Caki2 (cell line): ENCODE measurements around the gene A4GALT. TPM values are rescaled to one million over a fixed set of nuclear protein-coding genes. Genes with fewer than 3 reads are reported as not detected.
A peak's percentile ranks its signal among the peaks of the same experiment; 100 is the strongest.
"Not testable (repeated sequence)": the region's sequence is repeated elsewhere in the genome, so short reads cannot be mapped to it uniquely, and the experiment has no call there.

Source experiments
- DNase-seq: peaks from one replicate; pipeline ENCODE4 v3.0.0-alpha.2; 2015; ENCODE audit warnings: low read depth
- in situ Hi-C: cut with HindIII; loops from 2 replicates; pipeline ENCODE4 v1.10.0; 2016; ENCODE audit warnings: low sequenced_read_pairs, low pct_unique_long_range_greater_than_20kb, mixed read lengths
- total RNA-seq: library from RNA; depleted of rRNA; stranded (reverse); fragments of >200 nt; shearing (Covaris generic); gene quantifications from 2 replicates; pipeline ENCODE4 v1.2.3, GENCODE V29; 2014; ENCODE audit warnings: low replicate concordance; rRNA removed

The A4GALT gene
- 5.6 and 8.3 TPM in 2 replicates for total RNA-seq

GRCh38 chr22:42720263-42721044 lies at the start of gene A4GALT:
TSS of gene A4GALT (minus strand) at chr22:42720870. CDS start at chr22:42693951, 26,919 bp downstream.
- no peak for DNase-seq
- in situ Hi-C loops: no loop called here

GRCh38 chr22:42770448-42770726 lies 49.7 kb upstream of the A4GALT start:
- in situ Hi-C loops: no loop called here
- DNase-seq: no peak

- in situ Hi-C loops: no loop called here
- DNase-seq: peak; percentile 73
Observed at GRCh38 chr22:42769574-42770447, 49.1 kb upstream of the A4GALT start.

- in situ Hi-C loops: no loop called here
- DNase-seq: no peak
Observed at GRCh38 chr22:42769238-42769573, 48.5 kb upstream of the A4GALT start.

GRCh38 chr22:42768385-42769035 lies 47.8 kb upstream of the A4GALT start:
- DNase-seq: no peak
- in situ Hi-C loops: no loop called here

GRCh38 chr22:42766860-42767259 lies 46.2 kb upstream of the A4GALT start:
- no peak for DNase-seq
- in situ Hi-C loops: no loop called here

GRCh38 chr22:42764895-42765363 lies 44.3 kb upstream of the A4GALT start:
- in situ Hi-C loops: no loop called here
- DNase-seq: no peak

GRCh38 chr22:42763965-42764480 lies 43.4 kb upstream of the A4GALT start:
- no peak for DNase-seq
- in situ Hi-C loops: no loop called here

GRCh38 chr22:42760806-42761565 lies 40.3 kb upstream of the A4GALT start:
- in situ Hi-C loops: no loop called here
- DNase-seq: no peak

GRCh38 chr22:42758931-42759629 lies 38.4 kb upstream of the A4GALT start:
- in situ Hi-C loops: no loop called here
- DNase-seq: no peak

GRCh38 chr22:42755553-42755952 lies 34.9 kb upstream of the A4GALT start:
- DNase-seq: peak; percentile 30
- in situ Hi-C loops: not testable (repeated sequence)

GRCh38 chr22:42755121-42755520 lies 34.5 kb upstream of the A4GALT start:
- in situ Hi-C loops: not testable (repeated sequence)

GRCh38 chr22:42754658-42755057 lies 34.0 kb upstream of the A4GALT start:
- peak; percentile 81 for DNase-seq
- in situ Hi-C loops: no loop called here

More at GRCh38 chr22:42755121-42755520, 34.5 kb upstream of the A4GALT start:
- not testable (repeated sequence) for DNase-seq

- no peak for DNase-seq
- in situ Hi-C loops: no loop called here
Observed at GRCh38 chr22:42752912-42753311, 32.2 kb upstream of the A4GALT start.

- DNase-seq: no peak
- in situ Hi-C loops: no loop called here
Observed at GRCh38 chr22:42752230-42752746, 31.6 kb upstream of the A4GALT start.

- in situ Hi-C loops, DNase-seq: not testable (repeated sequence)
Observed at GRCh38 chr22:42750421-42750820, 29.8 kb upstream of the A4GALT start.
